MCF 10A (cell line): ENCODE results near the gene SHLD1. TPM values are rescaled to one million over a fixed set of nuclear protein-coding genes. Genes with fewer than 3 reads are reported as not detected.

Experiments used
- BruUV-seq: library from RNA; stranded (reverse); fragments of 400-500 nt; replicated peaks from 2 replicates; lab custom pipeline; 2021; lab: Mats Ljungman, UMichigan
- CTCF ChIA-PET: fragments of 300-600 bp; sonication (Branson Sonifier 250); formaldehyde crosslinking; extraction: SDS; loops from one replicate; lab custom pipeline; 2021; ENCODE audit warnings: antibody characterized with exemption, inconsistent platforms; lab: Yijun Ruan, JAX
- POLR2A ChIA-PET: fragments of 300-600, 350-650 bp; sonication (Branson Sonifier 250); formaldehyde crosslinking; extraction: SDS; loops from one replicate; lab custom pipeline; 2020; ENCODE audit warnings: antibody characterized with exemption, inconsistent platforms; lab: Yijun Ruan, JAX
- DNase-seq: peaks from one replicate; pipeline ENCODE4 v3.0.0-alpha.2; 2018; ENCODE audit not compliant: unreplicated experiment
- H3K27ac Mint-ChIP-seq: one replicate; pipeline ENCODE4 v1.8.0; 2022; ENCODE audit warnings: mild to moderate bottlenecking, low read depth, mixed read lengths; ENCODE audit not compliant: unreplicated experiment
- H3K27me3 Mint-ChIP-seq: one replicate; pipeline ENCODE4 v1.8.0; 2022; ENCODE audit warnings: mixed read lengths; ENCODE audit not compliant: insufficient read depth, unreplicated experiment
- H3K36me3 Mint-ChIP-seq: one replicate; pipeline ENCODE4 v1.8.0; 2022; ENCODE audit warnings: mild to moderate bottlenecking, moderate library complexity, mixed read lengths; ENCODE audit not compliant: insufficient read depth, unreplicated experiment
- H3K4me1 Mint-ChIP-seq: one replicate; pipeline ENCODE4 v1.8.0; 2022; ENCODE audit warnings: mixed read lengths; ENCODE audit not compliant: insufficient read depth, unreplicated experiment
- H3K4me3 Mint-ChIP-seq: one replicate; pipeline ENCODE4 v1.8.0; 2022; ENCODE audit warnings: mild to moderate bottlenecking, moderate library complexity, mixed read lengths; ENCODE audit not compliant: unreplicated experiment
- H3K9me3 Mint-ChIP-seq: one replicate; pipeline ENCODE4 v1.8.0; 2022; ENCODE audit warnings: mixed read lengths; ENCODE audit not compliant: unreplicated experiment
- intact Hi-C: fragments of 100-400 bp; cut with micrococcal nuclease; formaldehyde crosslinking; loops from 2 replicates; pipeline ENCODE4 v1.14.1; 2022
- total RNA-seq: library from RNA; stranded (reverse); gene quantifications from 2 replicates; pipeline ENCODE4 v1.2.3, GENCODE V29; 2022
- TF ChIP-seq, protein P1 (sequence below): fragments of 200-600 bp; IDR thresholded peaks from one replicate; pipeline ENCODE4 v1.8.0; 2022; ENCODE audit warnings: antibody characterized with exemption, mild to moderate bottlenecking; ENCODE audit not compliant: unreplicated experiment

The SHLD1 gene
- total RNA-seq, 1 experiment from 2014 or later, result 2.3 TPM

DNA sequence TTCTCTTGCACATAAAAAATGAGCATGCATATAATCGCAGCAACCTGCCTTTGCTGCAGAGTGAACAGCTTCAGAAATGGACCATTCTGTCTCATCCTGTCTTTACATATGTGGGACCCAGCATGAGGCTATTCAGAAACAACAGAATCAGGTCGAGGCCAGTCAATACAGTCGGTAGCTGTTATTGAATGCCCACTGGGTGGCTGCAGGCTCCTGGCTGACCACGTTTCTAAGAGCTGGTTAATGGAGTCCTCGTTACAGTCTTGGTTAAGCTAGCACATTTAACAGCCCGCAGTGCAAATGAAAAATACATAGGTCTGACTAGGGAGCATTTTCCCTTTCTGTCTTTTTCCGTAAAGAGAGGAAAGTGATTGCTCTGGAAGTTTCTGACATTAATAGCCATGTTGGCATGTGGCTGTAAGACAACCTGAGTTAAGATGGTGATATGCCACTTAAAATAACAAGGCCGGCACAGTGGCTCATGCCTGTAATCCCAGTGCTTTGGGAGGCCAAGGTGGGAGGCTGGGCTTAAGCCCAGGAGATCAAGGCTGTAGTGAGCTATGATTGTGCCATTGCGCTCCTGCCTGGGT lies 75.0 kb downstream of the SHLD1 start:
- Mint-ChIP-seq H3K36me3 (peaks cover 13% of the 10 kb centered on the region), H3K4me1 (peaks cover 20% of the 10 kb centered on the region), H3K27ac (no peak overlapping the region), H3K27me3 (no peaks in the 10 kb centered on the region), H3K9me3 (no peaks in the 10 kb centered on the region), H3K4me3 (no peak overlapping the region)
- ChIA-PET POLR2A (interaction anchor here (1.4 kb wide), 1 partner anchor 10 kb away, joined by 6 read pairs; no protein-coding TSS in a partner anchor), CTCF (interaction anchor here (0.6 to 0.7 kb wide), 2 partner anchors 266 to 376 kb away, joined by 3 to 5 read pairs; no protein-coding TSS in a partner anchor)
- BruUV-seq, result no TSS peak
- DNase-seq, result no peak
- TF ChIP-seq, protein P1, sequence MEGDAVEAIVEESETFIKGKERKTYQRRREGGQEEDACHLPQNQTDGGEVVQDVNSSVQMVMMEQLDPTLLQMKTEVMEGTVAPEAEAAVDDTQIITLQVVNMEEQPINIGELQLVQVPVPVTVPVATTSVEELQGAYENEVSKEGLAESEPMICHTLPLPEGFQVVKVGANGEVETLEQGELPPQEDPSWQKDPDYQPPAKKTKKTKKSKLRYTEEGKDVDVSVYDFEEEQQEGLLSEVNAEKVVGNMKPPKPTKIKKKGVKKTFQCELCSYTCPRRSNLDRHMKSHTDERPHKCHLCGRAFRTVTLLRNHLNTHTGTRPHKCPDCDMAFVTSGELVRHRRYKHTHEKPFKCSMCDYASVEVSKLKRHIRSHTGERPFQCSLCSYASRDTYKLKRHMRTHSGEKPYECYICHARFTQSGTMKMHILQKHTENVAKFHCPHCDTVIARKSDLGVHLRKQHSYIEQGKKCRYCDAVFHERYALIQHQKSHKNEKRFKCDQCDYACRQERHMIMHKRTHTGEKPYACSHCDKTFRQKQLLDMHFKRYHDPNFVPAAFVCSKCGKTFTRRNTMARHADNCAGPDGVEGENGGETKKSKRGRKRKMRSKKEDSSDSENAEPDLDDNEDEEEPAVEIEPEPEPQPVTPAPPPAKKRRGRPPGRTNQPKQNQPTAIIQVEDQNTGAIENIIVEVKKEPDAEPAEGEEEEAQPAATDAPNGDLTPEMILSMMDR, result no peak
- intact Hi-C loops, result no loop called here

DNA sequence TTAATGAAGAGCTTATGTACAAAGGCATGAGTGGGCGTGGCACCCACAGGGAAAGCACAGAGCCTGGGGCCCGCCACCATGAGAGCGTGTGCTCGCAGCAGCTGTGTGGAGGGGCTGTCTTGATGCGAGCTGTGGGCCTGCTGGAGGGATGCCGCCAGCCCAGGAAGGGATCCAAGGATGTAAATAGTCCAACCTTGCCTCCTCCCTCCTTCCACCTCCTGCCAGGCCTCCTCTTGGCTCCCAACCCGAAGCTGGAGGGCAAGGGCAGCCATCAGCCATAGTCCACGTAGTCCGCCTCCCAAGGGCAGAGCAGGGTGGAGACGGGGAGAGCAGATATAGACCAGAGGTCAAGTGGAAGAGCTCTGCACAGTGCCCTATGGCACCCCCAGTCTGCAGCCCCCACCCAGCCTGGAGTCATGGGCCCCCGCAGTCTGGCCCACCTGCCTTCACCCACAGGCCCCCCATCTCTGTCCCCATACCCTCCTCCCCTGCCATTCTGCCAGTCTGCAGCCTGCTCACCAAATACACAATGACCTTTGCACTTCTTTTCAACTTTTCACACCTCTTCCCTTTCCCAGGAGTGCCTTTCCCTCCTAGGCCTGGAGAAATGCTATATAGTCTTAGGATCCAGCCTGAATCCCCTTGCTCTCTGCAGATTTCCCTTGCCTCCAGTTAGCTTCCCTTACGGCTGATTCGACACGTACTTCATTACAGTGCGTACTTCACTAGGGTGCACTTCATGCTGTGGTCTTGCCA lies 77.1 kb downstream of the SHLD1 start:
- CTCF ChIA-PET, result interaction anchor here (0.5 to 1.1 kb wide), 2 partner anchors 39 to 77 kb away, joined by 3 read pairs; partner anchors contain the start of gene SHLD1

DNA sequence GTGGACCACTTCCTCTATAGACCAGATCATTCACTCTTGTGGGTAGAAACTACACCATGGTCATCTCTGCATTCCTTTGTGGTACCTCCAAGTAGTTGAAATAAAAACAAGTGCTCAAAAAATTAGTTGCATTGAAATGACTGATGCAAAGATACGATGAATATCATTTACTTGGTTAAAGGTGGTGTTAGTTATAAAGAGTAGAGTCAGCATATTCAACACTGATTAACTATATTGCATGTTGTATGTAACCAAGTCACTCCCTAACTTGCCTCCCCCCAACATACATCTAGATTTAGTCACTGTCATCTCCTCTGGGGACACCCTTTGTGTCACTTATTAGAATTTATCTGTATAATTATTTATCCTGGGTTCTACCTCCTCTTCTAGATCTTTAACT lies 77.7 kb downstream of the SHLD1 start:
- TF ChIP-seq, protein P1, result no peak
- Mint-ChIP-seq H3K9me3 (no peaks in the 10 kb centered on the region), H3K27me3 (no peaks in the 10 kb centered on the region), H3K36me3 (peaks cover 13% of the 10 kb centered on the region), H3K27ac (no peak overlapping the region), H3K4me1 (peaks cover 15% of the 10 kb centered on the region), H3K4me3 (no peak overlapping the region)
- CTCF ChIA-PET, result interaction anchor here (0.5 to 1.1 kb wide), 2 partner anchors 39 to 78 kb away, joined by 3 read pairs; partner anchors contain the start of gene SHLD1
- intact Hi-C loops, result no loop called here
- BruUV-seq, result no TSS peak
- no peak for DNase-seq
- POLR2A ChIA-PET, result no interaction called here

More for the DNA sequence above, 77.1 kb downstream of the SHLD1 start:
- no TSS peak for BruUV-seq
- POLR2A ChIA-PET, result interaction anchor here (0.9 to 1.2 kb wide), 2 partner anchors 12 to 14 kb away, joined by 4 to 5 read pairs; no protein-coding TSS in a partner anchor
- no peaks in the 10 kb centered on the region for H3K27me3 Mint-ChIP-seq
- no peak for DNase-seq
- no peak overlapping the region for H3K4me3 Mint-ChIP-seq
- H3K9me3 Mint-ChIP-seq, result no peaks in the 10 kb centered on the region
- intact Hi-C loops, result no loop called here
- H3K27ac Mint-ChIP-seq, result no peak overlapping the region
- peaks cover 20% of the 10 kb centered on the region for H3K4me1 Mint-ChIP-seq
- peaks cover 13% of the 10 kb centered on the region for H3K36me3 Mint-ChIP-seq
- TF ChIP-seq, protein P1, result no peak

DNA sequence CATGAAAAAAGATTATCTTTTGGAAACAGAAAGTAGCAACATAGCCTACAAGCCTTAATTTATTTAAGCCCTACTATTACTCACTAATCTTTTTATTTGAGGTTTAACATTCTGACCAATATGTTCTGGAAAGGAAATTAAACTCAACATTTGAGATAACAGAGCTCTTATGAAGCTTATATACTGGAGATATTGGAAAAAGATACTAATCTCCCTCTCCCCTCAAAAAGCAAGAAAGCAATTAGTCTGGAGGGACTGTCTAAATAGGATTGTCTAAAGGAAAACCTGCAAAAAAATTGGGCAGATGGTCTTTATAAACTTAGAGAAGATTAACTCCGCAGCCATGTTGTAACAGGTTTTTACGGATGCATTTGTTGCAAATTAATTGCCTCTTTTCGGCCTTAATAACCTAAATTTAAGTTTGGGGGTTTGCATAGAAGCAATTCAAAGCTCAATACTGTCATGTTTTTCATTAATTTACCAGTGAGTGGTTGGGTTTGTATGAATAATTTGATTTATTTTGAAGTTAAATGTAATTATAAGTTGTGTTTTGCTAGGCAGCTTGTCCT lies 79.1 kb downstream of the SHLD1 start:
- H3K4me3 Mint-ChIP-seq, result no peak overlapping the region
- peaks cover 2% of the 10 kb centered on the region for H3K36me3 Mint-ChIP-seq
- BruUV-seq, result no TSS peak
- POLR2A ChIA-PET, result interaction anchor here (0.6 to 1.2 kb wide), 2 partner anchors 14 to 236 kb away, joined by 3 to 4 read pairs; no protein-coding TSS in a partner anchor
- TF ChIP-seq, protein P1, result no peak
- no peaks in the 10 kb centered on the region for H3K27me3 Mint-ChIP-seq
- peaks cover 1% of the 10 kb centered on the region for H3K4me1 Mint-ChIP-seq
- no peak for DNase-seq
- no peak overlapping the region for H3K27ac Mint-ChIP-seq
- intact Hi-C loops, result no loop called here
- no peaks in the 10 kb centered on the region for H3K9me3 Mint-ChIP-seq
- CTCF ChIA-PET, result no interaction called here
